ENCODE results near the gene ARCN1. TPM values are rescaled to one million over a fixed set of nuclear protein-coding genes. Genes with fewer than 3 reads are reported as not detected.

ARCN1 gene
- total and polyA plus RNA-seq, 9 of the 15 experiments (the other 6 are each of a cell fraction or from before 2014, with no cell fraction given): 30.0 to 224 (median 76.4) TPM

GRCh38 chr11:118597556-118597955 is 25.3 kb downstream of the ARCN1 start:
- no peak for ATAC-seq
- H3K9me3 ChIP-seq (replicated peaks; ENCODE audit: control insufficient read depth, insufficient read depth, low read depth, low read length): no peaks in the 10 kb centered on the region
- no peak for TF ChIP-seq HNRNPK (IDR thresholded peaks at IDR 0.05; ENCODE audit: low read depth, low read length, poor library complexity, severe bottlenecking)
- no peak for TF ChIP-seq ZNF354B (CRISPR knock-in tag; IDR thresholded peaks at IDR 0.05)
- no peak for TF ChIP-seq RHOXF2B (CRISPR knock-in tag; conservative IDR thresholded peaks at IDR 0.05)
- TF ChIP-seq ZNF696 (CRISPR knock-in tag; conservative IDR thresholded peaks at IDR 0.05): no peak
- H3K9ac ChIP-seq (ENCODE audit: insufficient read depth in 1 of 2, low read depth in 2 of 2, low read length in 2 of 2): no peak overlapping the region
- BruUV-seq (replicated peaks): no TSS peak
- ChIA-PET CTCF (ENCODE audit: low intra/inter-chr PET ratio) (interaction anchor here (0.7 kb wide), 1 partner anchor 336 kb away, joined by 3 read pairs; no protein-coding TSS in a partner anchor), POLR2A (no interaction called here)
- WGBS (ENCODE audit: insufficient coverage, low coverage, missing lambda C conversion rate): 97% methylated on average over 9 of the region's 9 CpGs
- no peak overlapping the region for H3K4me2 ChIP-seq (ENCODE audit: insufficient read depth, low read length)
- no peaks in the 10 kb centered on the region for H3K79me2 ChIP-seq (ENCODE audit: control insufficient read depth, insufficient read depth, low read length)
- intact Hi-C loops (cut with micrococcal nuclease): no loop called here
- in situ Hi-C loops (cut with MboI): no loop called here
- FAIRE-seq: no peak
- no peaks in the 10 kb centered on the region for H3K27me3 ChIP-seq (ENCODE audit: control insufficient read depth in 2 of 2, insufficient read depth in 2 of 2, low read length in 2 of 2)
- peaks cover 4 to 11% of the 10 kb centered on the region in 2 experiments; a peak in 4 of 5 replicates for H3K4me1 ChIP-seq (replicated peaks in 1 of 2; ENCODE audit: control insufficient read depth in 2 of 2, insufficient read depth in 2 of 2, low read length in 2 of 2)
- no peak for DNase-seq (ENCODE audit: extremely low read depth in 1 of 4, low spot score in 3 of 4)
- no peak overlapping the region for H2AFZ ChIP-seq (ENCODE audit: low read depth, low read length)
- H3K9me1 ChIP-seq (ENCODE audit: control insufficient read depth, insufficient read depth, low read length): no peaks in the 10 kb centered on the region
- H4K20me1 ChIP-seq (replicated peaks; ENCODE audit: control insufficient read depth, insufficient read depth, low read length): 0 out of 2 replicates have a peak, but pooled peaks cover 3% of the 10 kb centered on the region
- H3K27ac ChIP-seq (ENCODE audit: extremely low read depth, low read depth, low read length): no peak overlapping the region
- H3K4me3 ChIP-seq: no peak overlapping the region
- H3K36me3 ChIP-seq (ENCODE audit: control insufficient read depth, insufficient read depth, low read length): peaks cover 81% of the 10 kb centered on the region

GRCh38 chr11:118602331-118602730 is 30.1 kb downstream of the ARCN1 start:
- H3K4me2 ChIP-seq (ENCODE audit: insufficient read depth, low read length): peak overlapping the region; percentile 29; the same call in 1 of the 2 replicates
- no TSS peak for BruUV-seq (replicated peaks)
- H3K36me3 ChIP-seq (ENCODE audit: control insufficient read depth, insufficient read depth, low read length): peaks cover 46% of the 10 kb centered on the region
- intact Hi-C loops (cut with micrococcal nuclease): no loop called here
- CTCF ChIA-PET (ENCODE audit: low intra/inter-chr PET ratio): interaction anchor here (0.7 kb wide), 1 partner anchor 754 kb away, joined by 3 read pairs; no protein-coding TSS in a partner anchor
- H3K4me3 ChIP-seq: no peak overlapping the region
- FAIRE-seq: peak; percentile 64
- in situ Hi-C loops (cut with MboI): no loop called here
- H2AFZ ChIP-seq (ENCODE audit: low read depth, low read length): no peak overlapping the region
- peaks cover 26 to 46% of the 10 kb centered on the region in 2 experiments; a peak in 4 of 5 replicates for H3K4me1 ChIP-seq (replicated peaks in 1 of 2; ENCODE audit: control insufficient read depth in 2 of 2, insufficient read depth in 2 of 2, low read length in 2 of 2)
- 7% methylated on average over 3 of the region's 3 CpGs for WGBS (ENCODE audit: insufficient coverage, low coverage, missing lambda C conversion rate)
- peak overlapping the region; percentile 43 for H3K27ac ChIP-seq (ENCODE audit: extremely low read depth, low read depth, low read length)
- H3K9ac ChIP-seq (ENCODE audit: insufficient read depth in 1 of 2, low read depth in 2 of 2, low read length in 2 of 2): peak overlapping the region in 1 of 2 experiments; percentile 29; a peak in 2 of 4 replicates
- H3K9me1 ChIP-seq (ENCODE audit: control insufficient read depth, insufficient read depth, low read length): no peaks in the 10 kb centered on the region
- peak; percentile 57 for ATAC-seq
- no peaks in the 10 kb centered on the region for H3K9me3 ChIP-seq (replicated peaks; ENCODE audit: control insufficient read depth, insufficient read depth, low read depth, low read length)
- H4K20me1 ChIP-seq (replicated peaks; ENCODE audit: control insufficient read depth, insufficient read depth, low read length): 0 out of 2 replicates have a peak, but pooled peaks cover 3% of the 10 kb centered on the region
- POLR2A ChIA-PET: interaction anchor here (0.6 to 2.3 kb wide), 3 partner anchors 10 to 818 kb away, joined by 3 to 12 read pairs (median 4); no protein-coding TSS in a partner anchor
- no peaks in the 10 kb centered on the region for H3K27me3 ChIP-seq (ENCODE audit: control insufficient read depth in 2 of 2, insufficient read depth in 2 of 2, low read length in 2 of 2)
- peak in 2 of 4 experiments; percentile 50 to 70 for DNase-seq (ENCODE audit: extremely low read depth in 1 of 4, low spot score in 3 of 4)
- no peaks in the 10 kb centered on the region for H3K79me2 ChIP-seq (ENCODE audit: control insufficient read depth, insufficient read depth, low read length)
- TF ChIP-seq TEAD4 (IDR thresholded peaks at IDR 0.05; ENCODE audit: low read length): peak; percentile 64; the same call in 1 of the 2 replicates
- no peak for TF ChIP-seq TEAD4 (CRISPR knock-in tag; IDR thresholded peaks at IDR 0.05; ENCODE audit: borderline replicate concordance)
- no peak for TF ChIP-seq ZBTB8A (IDR thresholded peaks at IDR 0.05; ENCODE audit: partially characterized antibody)
- TF ChIP-seq GATA2 (CRISPR knock-in tag; IDR thresholded peaks at IDR 0.05): peak; percentile 28; the same call in 1 of the 2 replicates
- peak; percentile 69; the same call in 1 of the 2 replicates for TF ChIP-seq NBN (IDR thresholded peaks at IDR 0.05; ENCODE audit: low read depth)
- no peak for TF ChIP-seq BCLAF1 (IDR thresholded peaks at IDR 0.05; ENCODE audit: borderline replicate concordance in 1 of 2, control insufficient read depth in 1 of 2, low read depth in 2 of 2, low read length in 1 of 2)
- TF ChIP-seq MLX (CRISPR knock-in tag; conservative IDR thresholded peaks at IDR 0.05): no peak

Data from K562 (cell line).